Stimulated activated effector memory CD8-positive, alpha-beta T cell treated with anti-CD3 and anti-CD28 coated beads, Interleukin-12 subunit alpha, Interleukin-12 subunit beta, amount 100 ng/mL, for 72 hours (primary cell): Measurements from ENCODE around the gene PSMF1.
"Not testable (repeated sequence)": the region's sequence is repeated elsewhere in the genome, so short reads cannot be mapped to it uniquely, and the experiment has no call there.

Experiments
- ATAC-seq: fragments of 150-1000 bp; cut with Tn5 transposase; 2 replicates; pipeline ENCODE4 v1.10.0; 2021
- DNase-seq, 2 donors: peaks; one replicate each; pipeline ENCODE4 v3.0.0; 2021 to 2022; ENCODE audit warnings: low spot score in 2 of 2
- H3K27ac Mint-ChIP-seq: one replicate; pipeline ENCODE4 v1.8.0; 2022; ENCODE audit warnings: mild to moderate bottlenecking, mixed read lengths
- H3K36me3 Mint-ChIP-seq: one replicate; pipeline ENCODE4 v1.8.0; 2022; ENCODE audit warnings: mild to moderate bottlenecking, mixed read lengths
- H3K4me1 Mint-ChIP-seq: one replicate; pipeline ENCODE4 v1.8.0; 2022; ENCODE audit warnings: mixed read lengths
- H3K4me3 Mint-ChIP-seq: one replicate; pipeline ENCODE4 v1.8.0; 2022; ENCODE audit warnings: mild to moderate bottlenecking, mixed read lengths
- H3K9me3 Mint-ChIP-seq: one replicate; pipeline ENCODE4 v1.8.0; 2022; ENCODE audit warnings: mixed read lengths

Gene PSMF1

DNA sequence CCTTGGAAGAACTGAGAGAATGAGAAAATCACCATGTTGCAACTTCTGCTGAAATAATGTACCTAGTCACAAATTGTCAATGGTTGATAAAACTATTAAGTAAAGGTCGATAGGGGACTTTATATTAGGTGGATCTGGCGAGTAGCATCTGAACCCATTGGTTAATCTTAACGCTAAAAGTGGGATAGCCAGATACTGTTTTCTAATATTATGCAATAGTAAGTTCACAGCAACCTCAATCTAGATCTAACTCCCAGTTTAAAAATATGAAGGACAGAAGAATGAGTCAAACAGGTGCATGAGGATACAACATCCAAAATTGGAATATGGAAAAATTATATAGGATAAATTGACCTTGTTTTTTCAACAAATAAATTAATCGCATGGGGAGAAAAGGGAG lies 18.8 kb downstream of the PSMF1 start:
- Mint-ChIP-seq H3K36me3 (peaks cover 100% of the 10 kb centered on the region), H3K4me3 (no peak overlapping the region), H3K27ac (peak overlapping the region; percentile 4), H3K9me3 (no peaks in the 10 kb centered on the region), H3K4me1 (peaks cover 18% of the 10 kb centered on the region)
- DNase-seq (no peak), ATAC-seq (no peak)

DNA sequence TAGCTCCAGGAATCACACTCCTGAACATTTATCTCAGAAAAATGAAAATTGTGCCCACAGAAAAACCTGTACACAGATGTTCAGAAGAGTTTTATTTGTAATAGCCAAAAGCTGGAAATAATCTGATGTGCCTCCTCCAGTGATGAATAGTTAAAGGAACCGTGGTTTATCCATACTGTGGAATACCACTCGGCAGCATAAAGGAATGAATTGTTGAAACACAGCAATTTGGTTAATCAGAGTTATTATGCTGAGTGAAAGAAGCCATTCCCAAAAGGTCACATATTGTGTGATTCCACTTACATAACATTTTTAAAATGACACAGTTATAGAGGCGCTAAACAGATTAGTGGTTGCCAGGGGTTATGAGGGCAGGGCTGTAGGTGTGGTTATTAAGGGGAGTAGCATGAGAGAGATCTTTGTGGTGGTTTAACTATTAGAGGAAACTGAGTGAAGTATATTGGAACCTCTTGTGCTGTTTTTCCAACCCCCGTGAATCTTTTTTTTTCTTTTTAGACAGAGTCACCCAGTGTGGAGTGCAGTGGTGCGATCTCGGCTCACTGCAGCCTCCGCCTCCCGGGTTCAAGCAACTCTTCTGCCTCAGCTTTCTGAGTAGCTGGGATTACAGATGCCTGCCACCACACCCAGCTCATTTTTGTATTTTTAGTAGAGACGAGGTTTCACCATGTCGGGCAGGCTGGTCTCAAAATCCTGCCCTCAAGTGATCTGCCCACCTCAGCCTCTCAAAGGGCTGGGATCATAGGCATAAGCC lies 26.2 kb downstream of the PSMF1 start:
- no peak for DNase-seq
- no peaks in the 10 kb centered on the region for H3K9me3 Mint-ChIP-seq
- H3K27ac Mint-ChIP-seq: no peak overlapping the region
- no peak overlapping the region for H3K4me3 Mint-ChIP-seq
- no peak for ATAC-seq
- H3K4me1 Mint-ChIP-seq: peaks cover 21% of the 10 kb centered on the region
- H3K36me3 Mint-ChIP-seq: peaks cover 79% of the 10 kb centered on the region

DNA sequence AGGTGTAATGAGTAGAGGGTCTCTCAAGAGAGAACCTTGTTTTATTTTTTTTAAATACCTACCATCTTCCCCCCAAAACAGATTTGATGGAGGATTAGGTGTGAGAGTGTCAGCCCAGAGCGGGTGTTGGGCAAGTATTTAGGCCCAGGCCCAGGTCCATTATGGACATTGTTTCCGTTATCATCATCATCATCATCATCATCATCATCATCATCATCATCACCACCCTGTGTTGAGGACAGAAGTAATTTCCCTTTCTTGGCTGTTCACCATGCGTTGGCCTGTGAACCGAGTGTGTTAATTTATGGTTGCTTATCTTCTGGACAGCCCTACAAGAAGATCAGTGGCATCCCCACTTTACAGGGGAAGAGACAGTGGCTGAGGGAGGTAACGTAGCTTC lies 28.6 kb downstream of the PSMF1 start:
- ATAC-seq (no peak), DNase-seq (no peak)
- peaks cover 74% of the 10 kb centered on the region for H3K36me3 Mint-ChIP-seq
- H3K9me3 Mint-ChIP-seq: no peaks in the 10 kb centered on the region
- peaks cover 41% of the 10 kb centered on the region for H3K4me1 Mint-ChIP-seq
- no peak overlapping the region for H3K4me3 Mint-ChIP-seq
- no peak overlapping the region for H3K27ac Mint-ChIP-seq

DNA sequence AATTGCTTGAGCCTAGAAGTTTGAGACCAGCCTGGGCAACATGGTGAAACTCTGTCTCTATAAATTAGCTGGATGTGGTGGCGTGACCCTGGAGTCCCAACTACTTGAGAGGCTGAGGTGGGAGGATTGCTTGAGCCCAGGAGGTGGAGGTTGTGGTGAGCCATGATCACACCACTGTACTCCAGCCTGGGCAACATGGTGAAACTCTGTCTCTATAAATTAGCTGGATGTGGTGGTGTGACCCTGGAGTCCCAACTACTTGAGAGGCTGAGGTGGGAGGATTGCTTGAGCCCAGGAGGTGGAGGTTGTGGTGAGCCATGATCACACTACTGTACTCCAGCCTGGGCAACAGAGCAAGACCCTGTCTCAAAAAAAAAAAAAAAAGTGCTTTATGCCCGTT lies 31.4 kb downstream of the PSMF1 start:
- Mint-ChIP-seq H3K4me1 (peaks cover 34% of the 10 kb centered on the region), H3K36me3 (peaks cover 70% of the 10 kb centered on the region)
- not testable (repeated sequence) for H3K27ac Mint-ChIP-seq, H3K4me3 Mint-ChIP-seq, H3K9me3 Mint-ChIP-seq
- DNase-seq (peak in 1 of 2 donors; percentile 51), ATAC-seq (peak; percentile 80)

DNA sequence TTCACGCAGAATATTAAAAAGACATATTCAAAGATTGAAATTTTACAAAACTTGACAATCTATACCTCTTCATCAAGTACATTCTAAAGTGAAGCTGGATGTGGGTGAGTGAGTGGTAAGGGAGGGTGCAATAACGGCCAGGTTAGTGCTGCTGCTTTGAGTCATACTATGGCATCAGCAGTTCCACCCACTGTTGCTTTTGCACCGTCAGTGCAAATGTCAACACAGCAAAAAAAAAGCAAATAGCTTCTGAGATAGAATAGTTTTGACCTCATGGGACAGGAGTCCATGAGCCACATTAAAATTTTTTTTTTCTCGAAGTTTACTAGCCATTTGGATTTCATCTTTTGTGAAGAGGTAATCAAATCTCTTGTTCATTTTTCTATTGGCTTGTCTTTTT lies 31.8 kb downstream of the PSMF1 start:
- no peaks in the 10 kb centered on the region for H3K9me3 Mint-ChIP-seq
- ATAC-seq (peak; percentile 98), DNase-seq (peak in 1 of 2 donors; percentile 49)
- H3K4me3 Mint-ChIP-seq: no peak overlapping the region
- no peak overlapping the region for H3K27ac Mint-ChIP-seq
- peaks cover 74% of the 10 kb centered on the region for H3K36me3 Mint-ChIP-seq
- H3K4me1 Mint-ChIP-seq: peaks cover 34% of the 10 kb centered on the region

DNA sequence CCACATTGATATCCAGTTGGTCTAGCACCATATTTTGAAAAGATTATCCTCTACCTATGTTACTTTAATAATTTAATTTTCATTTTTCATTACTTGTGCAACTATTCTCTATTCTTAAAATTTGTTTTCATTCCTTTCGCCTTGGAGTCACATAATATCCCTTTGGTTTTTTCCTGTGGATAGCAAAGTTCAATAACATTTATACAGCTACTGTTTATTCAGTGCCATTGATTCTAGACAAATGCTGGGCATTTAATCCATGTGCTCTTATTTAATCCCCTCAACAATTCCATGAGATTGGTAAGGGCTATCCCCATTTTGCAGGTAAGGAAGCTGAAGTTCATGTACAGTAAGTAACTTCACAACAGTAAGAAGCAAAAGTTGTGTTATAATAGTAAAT lies 32.6 kb downstream of the PSMF1 start:
- H3K9me3 Mint-ChIP-seq: no peaks in the 10 kb centered on the region
- ATAC-seq: no peak
- H3K36me3 Mint-ChIP-seq: peaks cover 73% of the 10 kb centered on the region
- H3K4me1 Mint-ChIP-seq: peaks cover 34% of the 10 kb centered on the region
- H3K4me3 Mint-ChIP-seq: no peak overlapping the region
- no peak for DNase-seq
- H3K27ac Mint-ChIP-seq: no peak overlapping the region

DNA sequence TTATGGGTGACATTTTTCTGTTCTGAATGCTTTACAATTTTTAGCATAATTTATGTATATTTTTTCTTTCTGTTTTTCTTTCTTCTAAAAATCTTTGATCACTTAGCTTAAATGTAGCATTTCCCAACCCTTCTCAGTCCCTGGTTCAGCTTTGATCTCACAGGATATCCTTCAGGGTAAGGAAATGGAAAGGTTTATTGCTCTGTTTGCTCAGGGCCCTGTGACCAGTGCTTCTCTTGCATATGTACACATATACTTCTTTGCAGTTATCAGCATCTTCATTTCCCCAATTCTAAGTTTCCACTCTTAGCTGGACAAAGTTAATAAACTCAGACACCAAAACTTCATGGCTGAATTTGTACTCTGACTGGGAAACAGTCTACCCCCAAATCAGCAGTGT lies 35.8 kb downstream of the PSMF1 start:
- no peak for ATAC-seq
- no peaks in the 10 kb centered on the region for H3K9me3 Mint-ChIP-seq
- peaks cover 66% of the 10 kb centered on the region for H3K36me3 Mint-ChIP-seq
- no peak overlapping the region for H3K27ac Mint-ChIP-seq
- peaks cover 21% of the 10 kb centered on the region for H3K4me1 Mint-ChIP-seq
- no peak for DNase-seq
- H3K4me3 Mint-ChIP-seq: no peak overlapping the region

DNA sequence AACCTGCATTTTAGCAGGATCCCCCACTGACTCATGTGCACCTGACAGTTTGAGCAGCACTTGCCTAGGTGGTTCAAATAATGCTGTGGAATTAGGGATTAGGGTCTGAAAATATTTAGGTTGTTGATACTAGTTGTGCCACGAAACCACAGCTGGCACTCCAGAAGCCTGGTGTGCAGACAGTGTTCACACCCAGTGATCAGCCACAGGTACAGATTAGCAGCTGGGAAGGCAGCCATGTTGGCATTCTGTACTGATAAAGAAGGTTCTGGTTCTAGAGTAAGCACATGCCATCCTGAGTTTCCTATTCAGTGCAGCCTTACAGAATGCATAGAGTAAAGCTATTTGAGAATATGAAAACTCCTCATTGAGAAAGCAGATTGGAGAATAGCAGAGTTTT lies 36.3 kb downstream of the PSMF1 start:
- Mint-ChIP-seq H3K27ac (no peak overlapping the region), H3K36me3 (peaks cover 68% of the 10 kb centered on the region), H3K4me1 (peaks cover 19% of the 10 kb centered on the region), H3K4me3 (no peak overlapping the region), H3K9me3 (no peaks in the 10 kb centered on the region)
- DNase-seq: no peak
- ATAC-seq: no peak

DNA sequence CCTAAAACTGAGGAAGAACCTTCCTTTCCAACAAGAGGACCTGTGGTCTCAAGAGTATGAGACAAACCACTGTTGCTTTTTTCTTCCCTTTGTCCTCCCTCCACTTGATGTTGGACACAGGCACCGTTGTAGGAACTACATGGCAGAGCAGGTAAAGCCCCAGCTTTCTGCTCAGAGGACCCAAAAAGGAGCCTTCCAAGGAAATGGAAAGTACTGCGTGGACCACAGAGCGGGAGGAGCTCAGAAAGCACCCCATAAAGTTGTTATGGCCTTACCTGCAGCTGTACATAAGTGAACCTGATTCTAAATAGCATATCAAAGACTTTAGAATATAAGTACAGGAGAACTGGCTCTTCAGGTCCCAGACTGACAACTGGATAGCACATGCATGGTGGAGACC lies 36.9 kb downstream of the PSMF1 start:
- DNase-seq: peak in 1 of 2 donors; percentile 10

DNA sequence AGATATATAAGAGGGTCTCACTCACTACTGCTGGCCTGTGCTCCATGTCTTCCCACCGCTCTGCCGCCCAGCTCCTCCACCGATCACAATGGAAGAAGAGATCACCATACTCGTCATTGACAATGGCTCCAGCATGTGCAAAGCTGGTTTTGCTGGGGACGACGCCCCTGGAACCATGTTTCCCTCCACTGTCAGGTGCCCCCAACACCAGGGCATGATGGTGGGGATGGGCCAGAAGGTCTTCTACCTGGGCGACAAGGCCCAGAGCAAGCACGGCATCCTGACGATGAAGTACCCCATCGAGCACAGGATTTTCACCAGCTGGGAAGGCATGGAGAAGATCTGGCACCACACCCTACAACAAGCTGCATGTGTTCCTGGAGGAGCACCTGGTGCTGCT lies 42.1 kb downstream of the PSMF1 start:
- H3K36me3 Mint-ChIP-seq: peaks cover 81% of the 10 kb centered on the region
- no peaks in the 10 kb centered on the region for H3K9me3 Mint-ChIP-seq
- no peak for DNase-seq
- no peak overlapping the region for H3K4me3 Mint-ChIP-seq
- no peak overlapping the region for H3K27ac Mint-ChIP-seq
- peaks cover 10% of the 10 kb centered on the region for H3K4me1 Mint-ChIP-seq
- ATAC-seq: no peak

More for the DNA sequence above, 36.9 kb downstream of the PSMF1 start:
- H3K4me1 Mint-ChIP-seq: peaks cover 14% of the 10 kb centered on the region
- no peak for ATAC-seq
- no peak overlapping the region for H3K4me3 Mint-ChIP-seq
- H3K27ac Mint-ChIP-seq: no peak overlapping the region
- H3K9me3 Mint-ChIP-seq: no peaks in the 10 kb centered on the region
- peaks cover 70% of the 10 kb centered on the region for H3K36me3 Mint-ChIP-seq

DNA sequence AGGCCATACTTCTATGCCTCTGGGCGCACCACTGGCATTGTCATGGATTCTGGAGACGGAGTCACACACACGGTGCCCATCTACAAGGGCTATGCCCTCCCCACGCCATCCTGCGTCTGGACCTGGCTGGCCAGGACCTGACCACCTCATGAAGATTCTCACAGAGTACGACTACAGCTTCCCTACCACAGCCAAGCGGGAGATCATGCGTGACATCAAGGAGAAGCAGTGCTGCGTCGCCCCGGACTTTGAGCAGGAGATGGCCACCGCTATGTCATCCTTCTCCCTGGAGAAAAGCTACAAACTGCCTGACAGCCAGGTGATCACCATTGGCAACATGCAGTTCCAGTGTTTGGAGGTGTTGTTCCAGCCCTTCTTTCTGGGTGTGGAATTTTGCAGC lies 42.6 kb downstream of the PSMF1 start:
- Mint-ChIP-seq H3K4me3 (no peak overlapping the region), H3K36me3 (peaks cover 83% of the 10 kb centered on the region), H3K27ac (no peak overlapping the region), H3K9me3 (no peaks in the 10 kb centered on the region), H3K4me1 (peaks cover 10% of the 10 kb centered on the region)
- DNase-seq: no peak
- ATAC-seq: no peak

DNA sequence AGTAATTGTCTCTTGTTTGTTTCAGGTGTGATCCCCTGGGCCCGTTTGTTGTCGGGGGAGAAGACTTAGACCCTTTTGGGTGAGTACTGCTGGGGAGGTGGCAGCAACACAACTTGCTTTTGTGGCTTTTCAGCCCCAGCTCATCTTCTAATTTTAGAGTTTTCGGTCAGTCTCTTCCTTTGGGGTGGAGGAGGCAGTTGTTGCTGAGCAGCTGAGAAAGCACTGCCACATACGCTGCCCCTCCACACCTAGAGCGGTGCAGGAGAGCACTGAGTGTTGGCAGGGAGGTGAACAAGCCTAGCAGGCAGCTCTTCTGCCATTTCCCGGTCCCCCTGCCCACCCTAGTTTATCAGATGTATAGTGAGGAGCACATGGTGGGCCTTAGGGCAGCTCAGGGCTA lies 44.7 kb downstream of the PSMF1 start:
- ATAC-seq (no peak), DNase-seq (no peak)
- no peak overlapping the region for H3K4me3 Mint-ChIP-seq
- H3K9me3 Mint-ChIP-seq: no peaks in the 10 kb centered on the region
- peaks cover 15% of the 10 kb centered on the region for H3K4me1 Mint-ChIP-seq
- peaks cover 93% of the 10 kb centered on the region for H3K36me3 Mint-ChIP-seq
- no peak overlapping the region for H3K27ac Mint-ChIP-seq

DNA sequence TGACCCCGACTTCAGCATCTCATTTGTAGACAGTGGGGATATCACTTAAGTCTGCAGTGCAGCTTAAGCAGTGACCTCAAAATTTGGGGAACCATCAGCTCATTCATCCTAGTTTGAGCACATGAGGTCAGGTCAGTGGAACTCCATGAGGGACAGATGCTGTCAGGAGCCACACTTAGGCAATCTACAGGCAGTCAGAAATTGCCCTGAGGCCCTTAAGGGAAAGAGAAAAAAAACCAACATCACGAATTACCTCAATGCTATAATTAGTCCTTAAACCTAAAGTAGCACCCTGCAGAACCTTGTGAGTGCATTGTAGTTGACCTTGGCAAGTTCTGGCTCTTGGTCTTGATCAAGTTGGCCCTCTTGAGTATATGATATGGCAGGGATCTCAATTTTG lies 45.3 kb downstream of the PSMF1 start:
- peaks cover 15% of the 10 kb centered on the region for H3K4me1 Mint-ChIP-seq
- no peak overlapping the region for H3K27ac Mint-ChIP-seq
- no peak for DNase-seq
- no peak for ATAC-seq
- H3K9me3 Mint-ChIP-seq: no peaks in the 10 kb centered on the region
- H3K36me3 Mint-ChIP-seq: peaks cover 97% of the 10 kb centered on the region
- no peak overlapping the region for H3K4me3 Mint-ChIP-seq

DNA sequence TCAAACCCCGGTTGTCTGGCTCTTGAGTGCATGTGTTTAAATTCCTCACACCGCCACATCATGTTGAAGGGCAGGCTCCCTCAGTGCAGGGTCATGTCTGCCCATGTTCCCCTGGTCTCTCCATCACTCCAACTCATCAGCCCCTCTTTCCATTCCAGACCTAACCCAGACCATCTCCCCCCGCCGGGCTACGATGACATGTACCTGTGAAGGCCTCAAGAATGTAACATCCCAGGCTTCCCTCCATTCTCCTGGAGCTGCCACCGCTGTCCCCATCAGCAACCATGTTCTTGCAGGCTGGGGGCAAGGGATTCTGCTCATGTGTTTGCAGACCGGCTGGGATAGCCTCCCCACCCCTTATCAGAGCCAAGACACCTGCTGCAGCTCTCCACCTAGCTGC lies 46.5 kb downstream of the PSMF1 start:
- peaks cover 98% of the 10 kb centered on the region for H3K36me3 Mint-ChIP-seq
- no peak overlapping the region for H3K4me3 Mint-ChIP-seq

DNA sequence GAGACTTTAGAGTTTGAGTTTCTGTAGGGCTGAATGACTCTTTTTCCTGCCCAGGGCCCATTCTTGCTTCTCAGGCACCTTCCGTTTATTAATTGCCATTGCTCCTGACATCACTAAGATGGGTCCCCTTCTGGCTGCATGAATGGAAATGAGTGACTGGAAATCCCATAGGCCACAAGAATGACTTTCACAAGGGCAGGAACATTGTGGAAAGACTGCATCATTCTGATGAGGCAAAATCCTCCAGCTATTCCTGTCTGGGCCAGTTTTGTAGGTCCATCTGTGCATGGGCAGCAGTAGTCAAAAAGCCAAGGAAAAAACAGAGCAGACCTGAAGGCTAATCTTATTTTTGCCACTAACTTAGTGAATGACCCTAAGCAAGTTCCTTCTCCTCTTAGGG lies 47.1 kb downstream of the PSMF1 start:
- no peak for ATAC-seq
- peaks cover 14% of the 10 kb centered on the region for H3K4me1 Mint-ChIP-seq
- no peak for DNase-seq
- H3K9me3 Mint-ChIP-seq: no peaks in the 10 kb centered on the region
- H3K27ac Mint-ChIP-seq: peak overlapping the region; percentile 11
- H3K36me3 Mint-ChIP-seq: peaks cover 94% of the 10 kb centered on the region
- H3K4me3 Mint-ChIP-seq: no peak overlapping the region

More for the DNA sequence above, 46.5 kb downstream of the PSMF1 start:
- no peak overlapping the region for H3K27ac Mint-ChIP-seq
- DNase-seq (no peak), ATAC-seq (no peak)
- no peaks in the 10 kb centered on the region for H3K9me3 Mint-ChIP-seq
- H3K4me1 Mint-ChIP-seq: peaks cover 15% of the 10 kb centered on the region

DNA sequence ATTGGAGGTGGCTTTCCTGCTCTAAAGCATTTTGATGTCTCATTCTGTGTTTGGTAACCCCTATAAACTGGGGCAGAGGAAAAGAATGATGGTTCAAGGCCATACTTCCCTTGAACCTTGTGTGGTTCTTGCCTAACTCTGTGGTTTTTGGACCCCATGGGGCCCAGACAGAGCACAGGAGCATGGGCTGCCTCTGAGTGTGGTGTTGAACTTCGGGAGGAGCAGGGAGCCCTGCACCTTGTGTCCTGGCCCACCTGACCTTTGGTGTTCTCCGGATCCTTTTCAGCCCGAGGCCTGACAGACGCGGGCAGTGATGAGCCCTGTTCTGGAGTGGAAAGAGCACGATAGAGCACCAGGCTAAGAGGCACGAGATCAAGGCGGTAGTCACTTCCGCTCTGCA lies 47.5 kb downstream of the PSMF1 start:
- no peaks in the 10 kb centered on the region for H3K9me3 Mint-ChIP-seq
- H3K36me3 Mint-ChIP-seq: peaks cover 89% of the 10 kb centered on the region
- no peak overlapping the region for H3K4me3 Mint-ChIP-seq
- peak overlapping the region; percentile 11 for H3K27ac Mint-ChIP-seq
- ATAC-seq (no peak), DNase-seq (no peak)
- H3K4me1 Mint-ChIP-seq: peaks cover 9% of the 10 kb centered on the region
